Dendritic cell treated with granulocyte-macrophage colony-stimulating factor and Interleukin-4, amounts not matched to agents 40 ng/mL and 50 ng/mL, for 4 days (primary cell): Measurements from ENCODE around the gene ADAT3.
"Not testable (repeated sequence)": the region's sequence is repeated elsewhere in the genome, so short reads cannot be mapped to it uniquely, and the experiment has no call there.

Experiments used
- H3K27ac Mint-ChIP-seq: one replicate; pipeline ENCODE4 v1.8.0; 2022; ENCODE audit warnings: mild to moderate bottlenecking, mixed read lengths
- H3K27me3 Mint-ChIP-seq: one replicate; pipeline ENCODE4 v1.8.0; 2022; ENCODE audit warnings: mild to moderate bottlenecking, mixed read lengths
- H3K36me3 Mint-ChIP-seq: one replicate; pipeline ENCODE4 v1.8.0; 2022; ENCODE audit warnings: low read depth, mixed read lengths
- H3K4me1 Mint-ChIP-seq: one replicate; pipeline ENCODE4 v1.8.0; 2022; ENCODE audit warnings: low read depth, mixed read lengths
- H3K4me3 Mint-ChIP-seq: one replicate; pipeline ENCODE4 v1.8.0; 2022; ENCODE audit warnings: mild to moderate bottlenecking, moderate library complexity, mixed read lengths
- H3K9me3 Mint-ChIP-seq: one replicate; pipeline ENCODE4 v1.8.0; 2022; ENCODE audit warnings: mixed read lengths
- intact Hi-C: fragments of 100-400 bp; cut with micrococcal nuclease; formaldehyde crosslinking; loops from one replicate; pipeline ENCODE4 v1.15.0; 2022

Gene ADAT3

GRCh38 chr19:1873524-1874473 is 31.4 kb upstream of the ADAT3 start:
- peak overlapping the region; percentile 93 for H3K27ac Mint-ChIP-seq

GRCh38 chr19:1874554-1875185 is 30.5 kb upstream of the ADAT3 start:
- H3K4me3 Mint-ChIP-seq, result peak overlapping the region; percentile 99

More at GRCh38 chr19:1873524-1874473, 31.4 kb upstream of the ADAT3 start:
- Mint-ChIP-seq H3K27me3 (no peaks in the 10 kb centered on the region), H3K4me3 (peak overlapping the region; percentile 99), H3K4me1 (peaks cover 35% of the 10 kb centered on the region), H3K36me3 (peaks cover 68% of the 10 kb centered on the region), H3K9me3 (no peaks in the 10 kb centered on the region)
- intact Hi-C loops, result no loop called here

GRCh38 chr19:1875265-1875645 is 29.9 kb upstream of the ADAT3 start:
- H3K9me3 Mint-ChIP-seq, intact Hi-C loops, H3K27me3 Mint-ChIP-seq: not testable (repeated sequence)
- Mint-ChIP-seq H3K36me3 (peaks cover 76% of the 10 kb centered on the region), H3K27ac (peak overlapping the region; percentile 93), H3K4me1 (peaks cover 40% of the 10 kb centered on the region), H3K4me3 (peak overlapping the region; percentile 99)

More at GRCh38 chr19:1874554-1875185, 30.5 kb upstream of the ADAT3 start:
- Mint-ChIP-seq H3K27me3 (no peaks in the 10 kb centered on the region), H3K36me3 (peaks cover 72% of the 10 kb centered on the region), H3K27ac (peak overlapping the region; percentile 93), H3K9me3 (no peaks in the 10 kb centered on the region), H3K4me1 (peaks cover 35% of the 10 kb centered on the region)
- intact Hi-C loops, result no loop called here

GRCh38 chr19:1875646-1876495 is 29.3 kb upstream of the ADAT3 start:
- intact Hi-C loops, result loop anchor here (1.0 kb wide), 1 partner anchor 12 kb away; no protein-coding TSS in a partner anchor
- H3K36me3 Mint-ChIP-seq, result peaks cover 76% of the 10 kb centered on the region
- H3K27ac Mint-ChIP-seq, result peak overlapping the region; percentile 93
- no peaks in the 10 kb centered on the region for H3K27me3 Mint-ChIP-seq
- no peaks in the 10 kb centered on the region for H3K9me3 Mint-ChIP-seq
- peaks cover 41% of the 10 kb centered on the region for H3K4me1 Mint-ChIP-seq
- peak overlapping the region; percentile 99 for H3K4me3 Mint-ChIP-seq

GRCh38 chr19:1876496-1877279 is 28.5 kb upstream of the ADAT3 start:
- not testable (repeated sequence) for H3K9me3 Mint-ChIP-seq, H3K27me3 Mint-ChIP-seq
- Mint-ChIP-seq H3K36me3 (peaks cover 72% of the 10 kb centered on the region), H3K27ac (peak overlapping the region; percentile 93), H3K4me3 (peak overlapping the region; percentile 99), H3K4me1 (peaks cover 41% of the 10 kb centered on the region)
- intact Hi-C loops, result loop anchor here (1.0 kb wide), 1 partner anchor 12 kb away; no protein-coding TSS in a partner anchor

GRCh38 chr19:1877280-1877660 is 27.9 kb upstream of the ADAT3 start:
- H3K9me3 Mint-ChIP-seq, H3K27me3 Mint-ChIP-seq, intact Hi-C loops, H3K27ac Mint-ChIP-seq, H3K4me3 Mint-ChIP-seq: not testable (repeated sequence)
- H3K36me3 Mint-ChIP-seq, result peaks cover 70% of the 10 kb centered on the region
- H3K4me1 Mint-ChIP-seq, result peaks cover 47% of the 10 kb centered on the region

- H3K9me3 Mint-ChIP-seq, H3K4me3 Mint-ChIP-seq, H3K27ac Mint-ChIP-seq, H3K27me3 Mint-ChIP-seq, intact Hi-C loops: not testable (repeated sequence)
- H3K4me1 Mint-ChIP-seq, result peaks cover 47% of the 10 kb centered on the region
- H3K36me3 Mint-ChIP-seq, result peaks cover 70% of the 10 kb centered on the region
These were observed 26.6 kb upstream of the ADAT3 start for GRCh38 chr19:1878583-1878982.

- H3K9me3 Mint-ChIP-seq, H3K27me3 Mint-ChIP-seq, H3K4me3 Mint-ChIP-seq, H3K27ac Mint-ChIP-seq: not testable (repeated sequence)
- Mint-ChIP-seq H3K36me3 (peaks cover 75% of the 10 kb centered on the region), H3K4me1 (peaks cover 49% of the 10 kb centered on the region)
- intact Hi-C loops, result loop anchor here (10.0 kb wide), 1 partner anchor 135 kb away; the partner anchor contains the start of gene BTBD2
These were observed 25.2 kb upstream of the ADAT3 start for GRCh38 chr19:1879982-1880381.

- no peak overlapping the region for H3K27ac Mint-ChIP-seq
- intact Hi-C loops, result loop anchor here (10.0 kb wide), 1 partner anchor 134 kb away; the partner anchor contains the start of gene BTBD2
- peaks cover 69% of the 10 kb centered on the region for H3K36me3 Mint-ChIP-seq
- H3K27me3 Mint-ChIP-seq, result no peaks in the 10 kb centered on the region
- H3K9me3 Mint-ChIP-seq, result no peaks in the 10 kb centered on the region
- H3K4me1 Mint-ChIP-seq, result peaks cover 49% of the 10 kb centered on the region
- H3K4me3 Mint-ChIP-seq, result no peak overlapping the region
These were observed 24.4 kb upstream of the ADAT3 start for GRCh38 chr19:1880611-1881392.

- not testable (repeated sequence) for H3K27ac Mint-ChIP-seq, H3K27me3 Mint-ChIP-seq, H3K4me3 Mint-ChIP-seq, H3K9me3 Mint-ChIP-seq
- Mint-ChIP-seq H3K36me3 (peaks cover 67% of the 10 kb centered on the region), H3K4me1 (peaks cover 45% of the 10 kb centered on the region)
- intact Hi-C loops, result loop anchor here (10.0 kb wide), 1 partner anchor 133 kb away; the partner anchor contains the start of gene BTBD2
These were observed 23.7 kb upstream of the ADAT3 start for GRCh38 chr19:1881393-1882088.

- no peak overlapping the region for H3K4me3 Mint-ChIP-seq
- H3K4me1 Mint-ChIP-seq, result peaks cover 47% of the 10 kb centered on the region
- intact Hi-C loops, result loop anchor here (10.0 kb wide), 1 partner anchor 133 kb away; the partner anchor contains the start of gene BTBD2
- no peaks in the 10 kb centered on the region for H3K9me3 Mint-ChIP-seq
- no peaks in the 10 kb centered on the region for H3K27me3 Mint-ChIP-seq
- peaks cover 67% of the 10 kb centered on the region for H3K36me3 Mint-ChIP-seq
- peak overlapping the region; percentile 84 for H3K27ac Mint-ChIP-seq
These were observed 23.0 kb upstream of the ADAT3 start for GRCh38 chr19:1882089-1882785.
